Mesendoderm (in vitro differentiated cells): ENCODE results near the gene NR2F1.

ENCODE experiments used
- DNase-seq: peaks from one replicate; pipeline ENCODE4 v3.0.0; 2013
- H2AK5ac ChIP-seq: 2 replicates; pipeline ENCODE4 v1.6.1; 2013; ENCODE audit warnings: low read length, inconsistent platforms
- H2BK120ac ChIP-seq: 2 replicates; pipeline ENCODE4 v1.6.1; 2013; ENCODE audit warnings: low read depth, mild to moderate bottlenecking, low read length, moderate library complexity, mixed read lengths
- H2BK15ac ChIP-seq: replicated peaks from 2 replicates; pipeline ENCODE4 v1.6.1; 2013; ENCODE audit warnings: low read depth, mild to moderate bottlenecking, moderate library complexity
- H2BK5ac ChIP-seq: 2 replicates; pipeline ENCODE4 v1.6.1; 2013; ENCODE audit warnings: low read length, inconsistent platforms
- H3K18ac ChIP-seq: 2 replicates; pipeline ENCODE4 v1.6.1; 2013; ENCODE audit warnings: mild to moderate bottlenecking, low read length, mixed read lengths
- H3K23ac ChIP-seq: one replicate; pipeline ENCODE4 v1.6.1; 2013; ENCODE audit warnings: low read length
- H3K27ac ChIP-seq: 2 replicates; pipeline ENCODE4 v1.5.1; 2013; ENCODE audit warnings: low read depth, mild to moderate bottlenecking, inconsistent platforms, low read length, moderate library complexity
- H3K27me3 ChIP-seq: 2 replicates; pipeline ENCODE4 v1.6.1; 2013; ENCODE audit warnings: low read length, control low read depth, mild to moderate bottlenecking, inconsistent platforms; ENCODE audit not compliant: insufficient read depth, poor library complexity
- H3K36me3 ChIP-seq: 2 replicates; pipeline ENCODE4 v1.6.1; 2013; ENCODE audit warnings: low read length, inconsistent platforms; ENCODE audit not compliant: control insufficient read depth, insufficient read depth
- H3K4ac ChIP-seq: one replicate; pipeline ENCODE4 v1.6.1; 2013; ENCODE audit warnings: low read depth, mild to moderate bottlenecking, low read length, moderate library complexity
- H3K4me1 ChIP-seq: 2 replicates; pipeline ENCODE4 v1.6.1; 2013; ENCODE audit warnings: low read depth, low read length, inconsistent platforms; ENCODE audit not compliant: control insufficient read depth
- H3K4me2 ChIP-seq: 2 replicates; pipeline ENCODE4 v1.6.1; 2013; ENCODE audit warnings: low read length
- H3K4me3 ChIP-seq: 2 replicates; pipeline ENCODE4 v1.5.1; 2013; ENCODE audit warnings: mild to moderate bottlenecking, low read length
- H3K56ac ChIP-seq: one replicate; pipeline ENCODE4 v1.6.1; 2013; ENCODE audit warnings: low read length
- H3K79me1 ChIP-seq: 2 replicates; pipeline ENCODE4 v1.6.1; 2013; ENCODE audit warnings: low read length, inconsistent platforms
- H3K79me2 ChIP-seq: 2 replicates; pipeline ENCODE4 v1.6.1; 2013; ENCODE audit warnings: mild to moderate bottlenecking, low read length; ENCODE audit not compliant: control insufficient read depth, insufficient read depth
- H3K9ac ChIP-seq: 2 replicates; pipeline ENCODE4 v1.6.1; 2013; ENCODE audit warnings: low read length, inconsistent platforms
- H4K5ac ChIP-seq: one replicate; pipeline ENCODE4 v1.6.1; 2013; ENCODE audit warnings: low read length
- H4K8ac ChIP-seq: one replicate; pipeline ENCODE4 v1.6.1; 2013; ENCODE audit warnings: low read depth, mild to moderate bottlenecking, control low read depth, low read length, moderate library complexity
- WGBS: extraction: QIAGEN DNeasy Blood & Tissue Kit; methylation state at CpG from one replicate; pipeline ENCODE4 v1.1.7; 2013; ENCODE audit warnings: low lambda C conversion rate, missing lambda C conversion rate; ENCODE audit not compliant: insufficient coverage; ENCODE audit errors: extremely low coverage; 5-methylcytosine and 5-hydroxymethylcytosine counted together

Gene NR2F1

DNA sequence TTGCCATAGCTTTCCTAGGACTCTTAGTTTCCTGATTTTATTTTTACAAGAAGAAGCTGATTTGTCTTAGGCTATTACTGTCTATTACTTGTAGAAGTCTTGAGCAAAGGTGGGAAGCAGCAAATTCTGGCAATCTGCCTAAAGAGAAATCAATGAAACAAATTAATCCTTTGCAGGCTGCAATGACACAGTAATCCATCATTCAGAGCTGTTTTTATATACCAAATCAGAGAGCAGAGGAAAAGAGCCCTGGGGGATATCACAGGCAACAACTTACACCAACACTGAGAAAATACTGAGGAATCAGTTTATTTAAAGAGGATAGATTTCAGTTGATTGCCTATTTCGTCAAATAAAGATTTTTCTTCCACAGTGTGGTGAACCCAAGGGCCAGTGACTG lies 15.6 kb upstream of the NR2F1 start:
- no peaks in the 10 kb centered on the region for H3K36me3 ChIP-seq
- H2BK15ac ChIP-seq, result no peak overlapping the region
- H3K9ac ChIP-seq, result no peak overlapping the region
- H2BK120ac ChIP-seq, result no peak overlapping the region
- H3K79me1 ChIP-seq, result no peaks in the 10 kb centered on the region
- no peak overlapping the region for H3K27ac ChIP-seq
- no peak for DNase-seq
- H3K18ac ChIP-seq, result no peak overlapping the region
- H3K79me2 ChIP-seq, result no peaks in the 10 kb centered on the region
- no peak overlapping the region for H3K4ac ChIP-seq
- WGBS, result no CpG with 5 or more reads among the region's 1 CpG
- H2BK5ac ChIP-seq, result no peak overlapping the region
- no peak overlapping the region for H4K5ac ChIP-seq
- no peak overlapping the region for H3K56ac ChIP-seq
- no peak overlapping the region for H3K4me3 ChIP-seq
- H3K4me2 ChIP-seq, result no peak overlapping the region
- H3K27me3 ChIP-seq, result peaks cover 32% of the 10 kb centered on the region
- no peak overlapping the region for H2AK5ac ChIP-seq
- no peak overlapping the region for H3K23ac ChIP-seq
- H4K8ac ChIP-seq, result no peak overlapping the region
- H3K4me1 ChIP-seq, result peaks cover 2% of the 10 kb centered on the region

DNA sequence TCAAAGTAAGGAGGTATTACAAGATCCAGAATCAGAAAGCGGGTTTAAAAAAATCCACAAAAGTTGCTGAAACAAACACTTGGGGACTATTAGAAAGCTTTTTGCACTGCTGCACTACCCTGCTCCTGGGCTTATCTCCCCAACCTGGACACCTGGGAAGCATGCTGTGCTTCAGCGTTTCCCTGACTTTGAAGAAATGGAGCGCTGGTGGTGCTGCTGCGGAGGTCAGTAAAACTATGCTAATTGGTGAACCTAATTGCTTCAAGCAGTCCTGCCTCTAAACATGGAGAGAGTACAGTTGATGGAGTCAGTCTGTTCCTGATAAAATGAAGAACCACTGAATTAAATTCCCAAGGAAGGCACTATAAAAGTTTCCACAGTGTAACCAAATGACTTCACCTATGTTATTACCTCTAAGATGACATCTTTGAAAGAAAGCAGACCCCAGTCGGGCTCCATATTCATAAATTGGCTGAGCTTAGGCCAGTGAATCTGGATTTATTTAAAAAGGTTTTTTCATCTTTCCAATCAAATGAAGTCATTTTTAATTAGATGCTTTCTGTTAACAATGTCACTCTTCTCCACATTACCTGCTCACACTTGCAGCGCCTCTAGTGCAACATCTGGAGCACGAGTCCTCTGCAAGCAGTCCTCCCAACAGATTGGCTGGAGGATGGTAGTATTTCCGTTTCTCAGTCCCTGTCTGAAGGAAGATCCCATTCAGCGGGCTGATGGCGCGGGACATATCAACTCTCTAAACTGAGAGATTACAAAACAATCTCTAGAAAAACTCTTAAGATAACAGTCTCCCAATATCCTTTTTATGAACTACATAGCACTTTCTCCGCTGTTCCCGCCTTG lies 13.5 kb upstream of the NR2F1 start:
- Histone ChIP-seq H4K5ac (no peak overlapping the region), H2BK120ac (no peak overlapping the region), H3K36me3 (no peaks in the 10 kb centered on the region), H3K56ac (no peak overlapping the region), H3K79me2 (no peaks in the 10 kb centered on the region), H3K18ac (no peak overlapping the region), H2BK5ac (no peak overlapping the region), H2AK5ac (no peak overlapping the region), H3K27me3 (peaks cover 51% of the 10 kb centered on the region), H2BK15ac (no peak overlapping the region), H3K4me3 (no peak overlapping the region), H3K9ac (no peak overlapping the region), H3K79me1 (no peaks in the 10 kb centered on the region), H3K4me2 (no peak overlapping the region), H3K4me1 (peaks cover 4% of the 10 kb centered on the region), H3K4ac (no peak overlapping the region), H3K27ac (no peak overlapping the region), H3K23ac (no peak overlapping the region), H4K8ac (no peak overlapping the region)
- DNase-seq, result peak; percentile 45
- no CpG with 5 or more reads among the region's 13 CpGs for WGBS

DNA sequence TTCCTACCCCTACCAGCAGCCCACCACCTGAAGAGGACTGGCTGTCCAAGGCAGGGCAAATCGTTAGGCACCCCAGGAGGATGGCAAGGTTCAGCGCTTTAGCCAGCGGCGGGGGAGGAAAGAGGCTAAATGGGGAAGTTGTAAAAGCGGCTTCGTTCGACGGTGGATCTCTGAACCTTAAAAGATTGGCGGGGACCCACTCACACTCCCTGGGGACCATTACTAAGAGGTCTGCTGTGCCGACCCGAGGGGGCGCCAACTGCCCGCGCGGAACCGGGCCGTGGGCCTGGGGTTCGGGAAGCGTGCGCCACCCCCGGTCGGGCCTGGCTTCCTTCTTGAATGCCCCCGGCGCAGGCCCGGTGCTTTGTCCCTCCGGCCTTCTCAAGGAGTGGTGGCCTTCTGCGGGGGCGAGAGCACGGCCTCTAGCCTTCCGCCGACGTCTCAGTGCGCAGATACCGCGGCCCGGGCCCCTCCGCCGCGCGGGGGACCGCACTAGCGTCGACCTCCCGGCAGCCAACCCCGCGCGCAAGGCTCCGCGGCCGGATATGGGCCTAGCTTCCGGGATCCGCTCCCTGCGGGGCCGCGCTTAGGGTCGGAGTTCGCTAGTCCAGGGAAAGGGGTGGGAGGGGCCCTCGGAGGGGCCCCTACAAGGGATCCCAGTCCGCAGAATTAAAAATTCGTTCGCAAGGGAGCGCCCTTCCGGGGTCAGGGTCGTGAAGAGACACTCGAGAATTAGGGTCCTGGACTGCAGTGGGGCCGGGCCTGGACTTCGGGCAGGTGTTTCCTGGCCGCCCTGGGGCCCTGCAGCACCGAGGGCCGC lies 12.5 kb upstream of the NR2F1 start:
- peaks cover 58% of the 10 kb centered on the region for H3K27me3 ChIP-seq
- H2BK5ac ChIP-seq, result no peak overlapping the region
- H3K79me1 ChIP-seq, result no peaks in the 10 kb centered on the region
- no peak overlapping the region for H3K23ac ChIP-seq
- H3K4ac ChIP-seq, result no peak overlapping the region
- H2BK15ac ChIP-seq, result no peak overlapping the region
- peaks cover 4% of the 10 kb centered on the region for H3K4me1 ChIP-seq
- no peak overlapping the region for H3K27ac ChIP-seq
- no peak overlapping the region for H4K8ac ChIP-seq
- peak overlapping the region; percentile 28 for H3K4me2 ChIP-seq
- H3K36me3 ChIP-seq, result no peaks in the 10 kb centered on the region
- H3K18ac ChIP-seq, result peak overlapping the region; percentile 4
- DNase-seq, result no peak
- peak overlapping the region; percentile 74 for H3K56ac ChIP-seq
- H3K79me2 ChIP-seq, result no peaks in the 10 kb centered on the region
- WGBS, result no CpG with 5 or more reads among the region's 70 CpGs
- no peak overlapping the region for H2AK5ac ChIP-seq
- no peak overlapping the region for H3K4me3 ChIP-seq
- H3K9ac ChIP-seq, result peak overlapping the region; percentile 37
- H2BK120ac ChIP-seq, result no peak overlapping the region
- no peak overlapping the region for H4K5ac ChIP-seq

DNA sequence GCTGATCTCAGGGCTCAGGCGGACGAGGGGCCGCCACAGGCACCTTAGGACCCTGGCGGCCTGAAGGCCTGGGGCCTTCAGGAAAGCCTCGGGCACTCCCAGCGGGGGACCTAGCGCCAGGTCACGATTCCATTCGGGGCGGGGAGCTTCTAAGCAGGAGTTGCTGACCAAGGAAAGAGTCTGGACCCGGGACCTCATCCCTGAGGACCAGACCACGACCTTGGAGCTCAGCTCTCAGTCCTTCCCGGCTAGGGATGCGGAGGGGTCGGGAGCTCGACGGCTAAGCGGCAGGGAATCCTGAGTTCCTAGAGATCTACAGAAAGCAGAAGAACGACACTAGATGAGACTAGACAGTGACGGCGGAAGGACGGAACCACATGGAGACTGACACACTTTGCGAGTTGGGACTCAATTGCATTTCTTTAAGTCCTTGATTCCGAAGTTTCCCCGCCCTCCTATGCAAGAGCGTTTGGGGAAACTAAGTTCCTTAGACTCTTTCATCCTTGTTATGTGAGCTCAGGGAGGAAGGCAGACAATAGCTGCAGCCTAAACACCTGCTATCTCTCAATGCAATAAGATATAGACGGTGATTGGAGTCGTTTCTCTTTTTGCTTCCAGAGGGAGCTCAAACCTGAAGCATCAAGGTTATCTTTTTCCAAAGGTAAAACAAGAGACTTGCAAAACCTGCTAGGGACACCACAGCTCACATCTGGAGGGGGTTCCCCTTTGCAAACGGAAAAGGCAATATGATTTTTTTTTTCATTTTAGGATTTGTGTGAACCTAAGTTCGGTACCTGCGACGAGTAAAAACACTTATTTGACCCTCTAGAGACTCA lies 11.7 kb upstream of the NR2F1 start:
- Histone ChIP-seq H3K56ac (no peak overlapping the region), H3K27me3 (peaks cover 65% of the 10 kb centered on the region), H3K4ac (no peak overlapping the region), H3K23ac (no peak overlapping the region), H2BK15ac (no peak overlapping the region), H3K4me3 (no peak overlapping the region), H4K8ac (no peak overlapping the region), H3K79me1 (no peaks in the 10 kb centered on the region), H3K4me1 (peaks cover 4% of the 10 kb centered on the region), H2AK5ac (no peak overlapping the region), H3K36me3 (no peaks in the 10 kb centered on the region), H3K27ac (no peak overlapping the region), H3K9ac (no peak overlapping the region), H3K79me2 (no peaks in the 10 kb centered on the region), H3K4me2 (peak overlapping the region; percentile 28), H2BK120ac (no peak overlapping the region), H2BK5ac (no peak overlapping the region), H4K5ac (no peak overlapping the region), H3K18ac (no peak overlapping the region)
- no peak for DNase-seq
- WGBS, result no CpG with 5 or more reads among the region's 32 CpGs

DNA sequence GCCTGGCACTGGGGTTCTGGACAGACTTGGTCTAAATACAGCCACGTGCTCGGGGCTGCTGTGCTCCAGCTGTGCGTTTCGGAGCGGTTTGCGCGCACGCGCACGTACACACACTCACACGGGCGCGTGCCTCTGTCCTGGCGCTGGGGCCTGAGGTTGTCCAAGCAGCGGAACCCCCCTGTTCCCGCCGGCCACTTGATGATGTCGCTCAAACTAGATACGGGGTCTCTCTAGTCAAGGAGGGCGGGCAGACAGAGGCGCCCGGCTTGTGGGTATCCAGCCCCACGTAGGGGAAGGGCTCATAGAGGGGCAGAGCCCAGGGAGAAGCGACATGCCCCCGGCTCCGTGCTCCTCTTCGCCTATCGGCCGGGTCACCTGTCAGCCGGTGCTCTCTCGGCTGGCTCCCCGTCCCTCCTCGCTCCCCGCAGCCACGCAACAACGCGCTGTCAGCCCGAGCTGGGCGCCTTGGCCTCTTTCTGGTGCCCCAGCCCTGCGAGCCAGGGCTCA lies 10.9 kb upstream of the NR2F1 start:
- H3K79me1 ChIP-seq, result no peaks in the 10 kb centered on the region
- H2AK5ac ChIP-seq, result no peak overlapping the region
- H4K8ac ChIP-seq, result no peak overlapping the region
- no peak overlapping the region for H3K18ac ChIP-seq
- no peak overlapping the region for H2BK15ac ChIP-seq
- no peak overlapping the region for H2BK120ac ChIP-seq
- no peak overlapping the region for H3K9ac ChIP-seq
- H3K27me3 ChIP-seq, result peaks cover 68% of the 10 kb centered on the region
- H4K5ac ChIP-seq, result no peak overlapping the region
- H3K27ac ChIP-seq, result no peak overlapping the region
- peak overlapping the region; percentile 28 for H3K56ac ChIP-seq
- no peaks in the 10 kb centered on the region for H3K36me3 ChIP-seq
- no CpG with 5 or more reads among the region's 40 CpGs for WGBS
- no peak overlapping the region for H3K4ac ChIP-seq
- no peak for DNase-seq
- H3K4me1 ChIP-seq, result peaks cover 4% of the 10 kb centered on the region
- H3K4me3 ChIP-seq, result no peak overlapping the region
- H2BK5ac ChIP-seq, result no peak overlapping the region
- peak overlapping the region; percentile 56 for H3K4me2 ChIP-seq
- H3K23ac ChIP-seq, result peak overlapping the region; percentile 25
- H3K79me2 ChIP-seq, result no peaks in the 10 kb centered on the region
